Measurements from ENCODE around the gene AADACL4. TPM values are rescaled to one million over a fixed set of nuclear protein-coding genes. Genes with fewer than 3 reads are reported as not detected.

Gene AADACL4
- total RNA-seq, 1 donor from 2014 or later: not detected

DNA sequence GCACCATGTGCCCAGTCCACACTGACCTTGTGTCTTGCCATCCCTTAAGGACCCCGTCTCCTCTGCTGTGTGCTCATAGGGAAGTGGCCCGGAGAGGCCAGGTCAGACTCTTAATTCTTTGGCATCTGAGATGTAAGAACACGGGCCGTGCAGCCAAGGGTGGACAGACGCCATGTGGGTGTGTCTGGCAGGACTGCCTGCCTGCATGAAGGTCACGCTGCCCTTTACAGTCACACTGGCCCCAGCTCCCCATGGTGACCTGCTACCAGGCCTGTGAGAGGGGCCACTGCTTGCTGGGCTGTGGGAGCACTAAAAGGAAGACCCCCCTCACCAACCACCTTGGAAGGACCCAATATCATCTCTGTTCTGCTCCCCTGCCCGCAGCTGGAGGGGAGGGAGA, 43.5 kb upstream of the AADACL4 start:
- H3K27me3 ChIP-seq (ENCODE audit: insufficient read depth, low read length): no peaks in the 10 kb centered on the region
- Mint-ChIP-seq H3K4me3 (ENCODE audit: unreplicated experiment) (no peak overlapping the region), H3K27me3 (ENCODE audit: low read depth, unreplicated experiment) (peaks cover 56% of the 10 kb centered on the region), H3K36me3 (ENCODE audit: low read depth, unreplicated experiment) (no peaks in the 10 kb centered on the region), H3K9me3 (ENCODE audit: unreplicated experiment) (no peaks in the 10 kb centered on the region), H3K4me1 (ENCODE audit: low read depth, unreplicated experiment) (peaks cover 8% of the 10 kb centered on the region), H3K27ac (ENCODE audit: unreplicated experiment) (no peak overlapping the region)
- peaks cover 2% of the 10 kb centered on the region for H3K36me3 ChIP-seq (ENCODE audit: insufficient read depth, low read length)
- DNase-seq (ENCODE audit: low read depth): no peak
- H3K4me2 ChIP-seq (ENCODE audit: low read length): no peak overlapping the region
- no peak overlapping the region for H2AFZ ChIP-seq (ENCODE audit: low read depth, low read length)
- no peak overlapping the region for H3K4me3 ChIP-seq (ENCODE audit: insufficient read depth, low read depth, low read length)
- TF ChIP-seq EZH2 (IDR thresholded peaks at IDR 0.05; ENCODE audit: insufficient read depth, low read length): no peak
- TF ChIP-seq, protein P1, sequence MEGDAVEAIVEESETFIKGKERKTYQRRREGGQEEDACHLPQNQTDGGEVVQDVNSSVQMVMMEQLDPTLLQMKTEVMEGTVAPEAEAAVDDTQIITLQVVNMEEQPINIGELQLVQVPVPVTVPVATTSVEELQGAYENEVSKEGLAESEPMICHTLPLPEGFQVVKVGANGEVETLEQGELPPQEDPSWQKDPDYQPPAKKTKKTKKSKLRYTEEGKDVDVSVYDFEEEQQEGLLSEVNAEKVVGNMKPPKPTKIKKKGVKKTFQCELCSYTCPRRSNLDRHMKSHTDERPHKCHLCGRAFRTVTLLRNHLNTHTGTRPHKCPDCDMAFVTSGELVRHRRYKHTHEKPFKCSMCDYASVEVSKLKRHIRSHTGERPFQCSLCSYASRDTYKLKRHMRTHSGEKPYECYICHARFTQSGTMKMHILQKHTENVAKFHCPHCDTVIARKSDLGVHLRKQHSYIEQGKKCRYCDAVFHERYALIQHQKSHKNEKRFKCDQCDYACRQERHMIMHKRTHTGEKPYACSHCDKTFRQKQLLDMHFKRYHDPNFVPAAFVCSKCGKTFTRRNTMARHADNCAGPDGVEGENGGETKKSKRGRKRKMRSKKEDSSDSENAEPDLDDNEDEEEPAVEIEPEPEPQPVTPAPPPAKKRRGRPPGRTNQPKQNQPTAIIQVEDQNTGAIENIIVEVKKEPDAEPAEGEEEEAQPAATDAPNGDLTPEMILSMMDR (IDR thresholded peaks at IDR 0.05; ENCODE audit: insufficient read depth, low read depth, low read length): no peak
- peaks cover 8% of the 10 kb centered on the region for H4K20me1 ChIP-seq (ENCODE audit: insufficient read depth, low read length)
- no peak for FAIRE-seq
- H3K9ac ChIP-seq (ENCODE audit: low read length): no peak overlapping the region
- peaks cover 56% of the 10 kb centered on the region for H3K79me2 ChIP-seq (ENCODE audit: insufficient read depth, low read length)
- H3K9me3 ChIP-seq (ENCODE audit: insufficient read depth, low read depth, low read length): no peaks in the 10 kb centered on the region
- peaks cover 71% of the 10 kb centered on the region for H3K4me1 ChIP-seq (ENCODE audit: insufficient read depth, low read length)
- no peak overlapping the region for H3K27ac ChIP-seq (ENCODE audit: low read depth, low read length)

DNA sequence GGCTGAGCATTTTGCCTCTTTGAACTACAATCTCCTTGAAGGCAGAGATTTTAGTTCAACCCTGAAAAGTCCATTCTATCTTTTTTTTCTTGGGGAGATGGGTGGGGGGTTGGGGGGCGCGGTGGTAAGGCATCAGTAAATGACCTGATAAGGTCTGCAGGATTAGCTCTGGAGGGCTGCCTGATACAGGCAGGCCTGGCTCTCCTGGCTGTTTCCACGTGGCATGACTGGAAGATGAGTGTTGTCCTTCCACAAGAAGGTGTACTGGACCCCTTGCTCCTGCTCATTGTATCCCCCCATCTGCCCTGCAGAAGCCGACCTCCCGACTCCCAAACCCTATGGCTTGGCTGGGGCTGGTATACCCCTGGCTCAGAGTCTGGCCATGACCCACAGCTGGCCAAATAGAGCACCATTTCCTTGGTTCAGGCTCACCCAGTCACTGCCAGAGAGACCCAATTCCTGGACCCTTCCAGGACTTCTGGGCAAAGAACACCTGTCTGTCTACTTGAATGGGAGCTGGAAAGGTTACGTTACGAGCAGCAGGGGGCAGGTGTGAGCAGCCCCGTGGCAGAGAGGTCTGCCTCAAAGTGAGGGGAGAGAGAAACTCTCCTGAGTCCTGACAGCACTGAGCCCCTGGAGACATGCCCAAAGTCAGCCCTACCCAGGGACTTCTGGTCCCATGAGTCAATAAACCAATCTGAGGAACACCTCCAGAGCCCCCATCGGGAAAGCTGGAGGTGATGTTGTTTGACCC, 42.8 kb upstream of the AADACL4 start:
- Histone ChIP-seq H3K4me1 (ENCODE audit: insufficient read depth, low read length) (peaks cover 64% of the 10 kb centered on the region), H3K79me2 (ENCODE audit: insufficient read depth, low read length) (peaks cover 60% of the 10 kb centered on the region), H3K4me3 (ENCODE audit: insufficient read depth, low read depth, low read length) (no peak overlapping the region), H3K9ac (ENCODE audit: low read length) (no peak overlapping the region), H2AFZ (ENCODE audit: low read depth, low read length) (no peak overlapping the region), H3K9me3 (ENCODE audit: insufficient read depth, low read depth, low read length) (no peaks in the 10 kb centered on the region), H4K20me1 (ENCODE audit: insufficient read depth, low read length) (peaks cover 8% of the 10 kb centered on the region), H3K27me3 (ENCODE audit: insufficient read depth, low read length) (no peaks in the 10 kb centered on the region), H3K4me2 (ENCODE audit: low read length) (peak overlapping the region; percentile 54), H3K27ac (ENCODE audit: low read depth, low read length) (peak overlapping the region; percentile 61), H3K36me3 (ENCODE audit: insufficient read depth, low read length) (peaks cover 2% of the 10 kb centered on the region)
- Mint-ChIP-seq H3K27me3 (ENCODE audit: low read depth, unreplicated experiment) (peaks cover 56% of the 10 kb centered on the region), H3K27ac (ENCODE audit: unreplicated experiment) (peak overlapping the region; percentile 7), H3K36me3 (ENCODE audit: low read depth, unreplicated experiment) (no peaks in the 10 kb centered on the region), H3K4me3 (ENCODE audit: unreplicated experiment) (no peak overlapping the region), H3K4me1 (ENCODE audit: low read depth, unreplicated experiment) (peaks cover 8% of the 10 kb centered on the region), H3K9me3 (ENCODE audit: unreplicated experiment) (no peaks in the 10 kb centered on the region)
- no peak for TF ChIP-seq EZH2 (IDR thresholded peaks at IDR 0.05; ENCODE audit: insufficient read depth, low read length)
- TF ChIP-seq, protein P1 (IDR thresholded peaks at IDR 0.05; ENCODE audit: insufficient read depth, low read depth, low read length): peak; percentile 15
- DNase-seq (ENCODE audit: low read depth) (no peak), FAIRE-seq (no peak)
